Measurements from ENCODE around the gene RDH13. TPM values are rescaled to one million over a fixed set of nuclear protein-coding genes. Genes with fewer than 3 reads are reported as not detected.

Gene RDH13
- total and polyA plus RNA-seq, 10 of the 15 experiments (the other 5 are each of a cell fraction or from before 2014, with no cell fraction given): 1.3 to 11.6 (median 8.9) TPM

- no peak for TF ChIP-seq ESRRA (IDR thresholded peaks at IDR 0.05; ENCODE audit: low read length)
- no peak for TF ChIP-seq SMAD5 (IDR thresholded peaks at IDR 0.05; ENCODE audit: low read depth)
- no peak for TF ChIP-seq FOXM1 (IDR thresholded peaks at IDR 0.05; ENCODE audit: low read depth, low read length)
- TF ChIP-seq JUND (IDR thresholded peaks at IDR 0.05; ENCODE audit: low read depth, low read length): no peak
- no peak for TF ChIP-seq SKIL (IDR thresholded peaks at IDR 0.05; ENCODE audit: low read depth, poor library complexity, severe bottlenecking)
- TF ChIP-seq GABPA (IDR thresholded peaks at IDR 0.05; ENCODE audit: low read depth): no peak
- no peak for TF ChIP-seq BMI1 (IDR thresholded peaks at IDR 0.05; ENCODE audit: borderline replicate concordance)
- TF ChIP-seq CHD4 (IDR thresholded peaks at IDR 0.05): no peak
- no peak for TF ChIP-seq HDAC2 (IDR thresholded peaks at IDR 0.05)
- no peak for TF ChIP-seq RAD51 (IDR thresholded peaks at IDR 0.05)
- TF ChIP-seq SIX5 (IDR thresholded peaks at IDR 0.05; ENCODE audit: low read depth, low read length, severe bottlenecking): no peak
- no peak for TF ChIP-seq CBFB (IDR thresholded peaks at IDR 0.05; ENCODE audit: low read depth)
- peak; percentile 97 for TF ChIP-seq PKNOX1 (IDR thresholded peaks at IDR 0.05)
- peak; percentile 74 for TF ChIP-seq ZNF687 (IDR thresholded peaks at IDR 0.05)
- no peak for TF ChIP-seq RB1 (IDR thresholded peaks at IDR 0.05; ENCODE audit: borderline replicate concordance)
- no peak for TF ChIP-seq MLLT1 (IDR thresholded peaks at IDR 0.05)
- no peak for TF ChIP-seq STAT1 (conservative IDR thresholded peaks at IDR 0.05)
- no peak for TF ChIP-seq SIN3A (IDR thresholded peaks at IDR 0.05; ENCODE audit: low read depth, low read length)
Observed at GRCh38 chr19:55080121-55080967, 17.4 kb upstream of the RDH13 start (continued).

Data from GM12878 (cell line).